Astrocyte (in vitro differentiated cells and primary cell): ENCODE data around the gene SERINC4.

Experiments
- EZH2 ChIP-seq: IDR thresholded peaks from 2 replicates; pipeline ENCODE4 v1.6.1; 2012; ENCODE audit warnings: mild to moderate bottlenecking, low read length, inconsistent platforms; ENCODE audit not compliant: insufficient read depth
- TF ChIP-seq, protein P1 (sequence below): IDR thresholded peaks from 2 replicates; pipeline ENCODE4 v1.5.1; 2011; ENCODE audit warnings: low read depth, mild to moderate bottlenecking, inconsistent platforms, low read length, moderate library complexity; ENCODE audit not compliant: insufficient read depth

GRCh38 chr15:43772624-43773023 is 27.4 kb downstream of the SERINC4 start:
- TF ChIP-seq, protein P1, sequence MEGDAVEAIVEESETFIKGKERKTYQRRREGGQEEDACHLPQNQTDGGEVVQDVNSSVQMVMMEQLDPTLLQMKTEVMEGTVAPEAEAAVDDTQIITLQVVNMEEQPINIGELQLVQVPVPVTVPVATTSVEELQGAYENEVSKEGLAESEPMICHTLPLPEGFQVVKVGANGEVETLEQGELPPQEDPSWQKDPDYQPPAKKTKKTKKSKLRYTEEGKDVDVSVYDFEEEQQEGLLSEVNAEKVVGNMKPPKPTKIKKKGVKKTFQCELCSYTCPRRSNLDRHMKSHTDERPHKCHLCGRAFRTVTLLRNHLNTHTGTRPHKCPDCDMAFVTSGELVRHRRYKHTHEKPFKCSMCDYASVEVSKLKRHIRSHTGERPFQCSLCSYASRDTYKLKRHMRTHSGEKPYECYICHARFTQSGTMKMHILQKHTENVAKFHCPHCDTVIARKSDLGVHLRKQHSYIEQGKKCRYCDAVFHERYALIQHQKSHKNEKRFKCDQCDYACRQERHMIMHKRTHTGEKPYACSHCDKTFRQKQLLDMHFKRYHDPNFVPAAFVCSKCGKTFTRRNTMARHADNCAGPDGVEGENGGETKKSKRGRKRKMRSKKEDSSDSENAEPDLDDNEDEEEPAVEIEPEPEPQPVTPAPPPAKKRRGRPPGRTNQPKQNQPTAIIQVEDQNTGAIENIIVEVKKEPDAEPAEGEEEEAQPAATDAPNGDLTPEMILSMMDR: no peak
- no peak for TF ChIP-seq EZH2
